HG03469 (cell line): ENCODE results near the gene COL9A2.
"Not testable (repeated sequence)": the region's sequence is repeated elsewhere in the genome, so short reads cannot be mapped to it uniquely, and the experiment has no call there.

Source experiments
- ATAC-seq: cut with Tn5 transposase; IDR thresholded peaks from one replicate; pipeline ENCODE4 v1.9.1; 2021; ENCODE audit warnings: mild to moderate bottlenecking, moderate library complexity, moderate number of reproducible peaks; ENCODE audit not compliant: unreplicated experiment

The COL9A2 gene

GRCh38 chr1:40316595-40317393, at the start of gene COL9A2:
Gene COL9A2 (minus strand): TSS chr1:40317286. CDS start chr1:40317197, 89 bp downstream.
- no peak for ATAC-seq

- no peak for ATAC-seq
These were observed 46.6 kb upstream of the COL9A2 start for GRCh38 chr1:40363721-40364120.

DNA sequence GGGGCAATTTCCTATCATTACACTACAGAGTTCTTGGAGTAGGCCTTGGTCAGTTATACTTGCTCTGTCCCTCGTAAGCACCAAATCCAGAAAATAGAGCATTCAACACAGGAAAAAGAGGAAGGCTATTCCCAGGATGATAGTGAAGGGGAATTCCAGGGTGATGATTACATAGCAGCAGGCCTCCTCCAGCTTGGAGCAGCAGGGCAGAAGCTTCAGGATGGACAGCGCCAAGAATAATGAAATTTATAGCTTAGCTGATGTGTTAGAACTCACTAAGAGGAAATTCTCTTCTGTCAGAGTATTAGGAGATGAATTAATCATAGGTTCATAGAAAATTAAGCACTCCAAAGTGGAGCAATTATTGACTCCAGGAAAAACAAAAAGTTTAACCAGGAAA, 45.6 kb upstream of the COL9A2 start:
- ATAC-seq: no peak

- no peak for ATAC-seq
These were observed 45.1 kb upstream of the COL9A2 start for GRCh38 chr1:40362199-40362598.

DNA sequence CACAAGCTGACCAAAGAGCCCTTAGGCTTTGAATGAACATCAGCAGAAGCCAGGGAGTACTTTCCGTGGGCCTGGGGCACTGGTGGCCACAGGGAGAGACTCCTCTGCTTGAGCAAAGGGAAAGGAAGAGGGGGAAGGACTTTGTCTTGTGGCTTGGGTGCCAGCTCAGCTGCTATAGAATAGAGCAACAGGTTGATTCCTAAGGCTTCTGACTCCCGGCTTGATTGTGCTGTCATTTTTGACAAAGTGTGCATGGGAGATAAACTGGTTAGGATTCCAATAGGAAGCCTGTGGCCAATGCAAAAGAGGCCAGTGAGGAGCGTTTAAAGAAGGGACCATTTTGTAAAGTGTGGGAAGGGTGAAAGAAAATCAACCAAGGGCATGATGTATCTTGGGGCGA, 44.6 kb upstream of the COL9A2 start:
- no peak for ATAC-seq

DNA sequence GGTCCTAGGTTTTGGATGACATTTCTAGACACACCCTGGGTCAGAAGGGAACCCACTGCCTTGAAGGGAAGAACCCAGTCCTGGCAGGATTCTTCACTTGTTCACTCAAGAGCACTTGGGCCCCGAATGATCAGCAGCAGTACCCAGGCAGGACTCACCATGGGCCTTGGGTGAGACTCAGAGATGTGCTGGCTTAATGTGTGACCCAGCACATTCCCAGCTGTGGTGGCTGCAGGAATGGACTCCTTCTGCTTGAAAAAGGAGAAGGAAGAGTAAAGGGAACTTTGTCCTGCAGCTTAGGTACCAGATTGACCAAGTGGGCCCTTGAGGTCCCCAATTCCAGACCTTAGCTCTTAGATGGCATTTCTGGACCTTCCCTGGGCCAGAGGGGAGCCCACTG, 44.1 kb upstream of the COL9A2 start:
- ATAC-seq: no peak

DNA sequence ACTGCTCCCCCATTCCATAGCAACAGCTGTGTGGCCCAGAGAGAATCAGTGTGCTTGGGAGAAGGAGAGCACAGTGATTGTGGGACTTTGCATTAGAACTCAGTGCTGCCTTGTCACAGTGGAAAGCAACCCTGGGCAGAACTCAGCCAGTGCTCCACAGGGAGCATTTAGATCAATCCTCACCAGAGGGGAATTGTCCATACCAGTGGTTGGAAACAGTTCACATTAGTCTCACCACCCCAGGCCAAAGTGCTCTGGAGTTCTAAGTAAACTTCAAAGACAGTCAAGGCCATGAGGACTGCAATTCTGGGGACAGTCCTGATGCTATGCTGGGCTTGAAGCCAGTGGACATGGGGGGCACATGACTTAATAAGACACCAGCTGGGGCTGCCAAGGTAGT, 43.5 kb upstream of the COL9A2 start:
- ATAC-seq: no peak

DNA sequence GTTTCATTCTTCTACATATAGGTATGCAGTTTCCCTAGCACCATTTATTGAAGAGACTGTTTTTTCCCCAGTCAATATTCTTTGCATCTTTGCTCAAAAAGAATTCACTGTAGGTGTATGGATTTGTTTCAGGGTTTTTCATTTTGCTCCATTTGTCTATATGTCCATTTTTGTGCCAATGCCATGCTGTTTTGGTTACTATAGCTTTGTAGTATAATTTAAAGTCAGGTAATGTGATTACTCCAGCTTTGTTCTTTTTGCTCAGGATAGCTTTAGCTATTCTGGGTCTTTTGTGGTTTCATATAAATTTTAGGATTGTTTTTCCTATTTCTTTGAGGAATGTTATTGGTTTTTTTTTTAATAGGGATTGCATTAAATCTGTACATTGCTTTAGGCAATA, 40.5 kb upstream of the COL9A2 start:
- ATAC-seq: no peak

- ATAC-seq: no peak
These were observed 36.0 kb upstream of the COL9A2 start for GRCh38 chr1:40353082-40353481.

DNA sequence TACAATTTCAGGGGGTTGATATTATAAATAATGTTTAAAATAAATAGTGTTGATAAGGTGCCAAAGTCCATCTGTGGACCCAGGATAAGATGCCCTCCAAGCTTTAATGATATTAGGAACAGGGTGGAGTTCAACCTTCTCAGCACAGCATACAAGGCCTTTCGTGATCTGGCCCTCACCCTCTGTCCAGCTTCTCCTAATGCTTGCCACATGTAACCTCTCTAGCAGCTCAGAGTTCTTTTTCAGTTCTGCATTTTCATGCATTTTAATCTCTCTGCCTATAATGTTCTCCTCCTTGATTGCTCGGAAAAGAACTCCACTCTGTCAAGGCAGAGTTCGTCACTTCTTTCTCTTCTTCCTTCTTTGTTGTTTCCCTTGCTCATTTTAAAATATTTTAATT, 35.0 kb upstream of the COL9A2 start:
- ATAC-seq: no peak

GRCh38 chr1:40351124-40351523, 34.0 kb upstream of the COL9A2 start:
- no peak for ATAC-seq

GRCh38 chr1:40350391-40350790, 33.3 kb upstream of the COL9A2 start:
- ATAC-seq: no peak

- ATAC-seq: no peak
These were observed 27.5 kb upstream of the COL9A2 start for GRCh38 chr1:40344597-40344996.

DNA sequence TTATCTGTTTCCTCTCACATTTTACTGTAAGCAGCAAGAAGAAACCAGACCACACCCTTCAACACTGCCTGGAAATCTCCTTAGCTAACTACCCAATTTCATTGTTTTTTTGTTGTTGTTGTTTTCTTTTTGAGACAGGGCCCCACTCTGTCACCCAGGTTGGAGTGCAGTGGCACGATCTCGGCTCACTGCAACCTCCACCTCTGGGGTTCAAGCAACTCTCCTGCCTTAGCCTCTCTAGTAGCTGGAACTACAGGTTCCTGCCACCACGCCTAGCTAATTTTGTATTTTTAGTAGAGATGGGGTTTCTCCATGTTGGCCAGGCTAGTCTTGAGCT, 25.3 kb upstream of the COL9A2 start:
- ATAC-seq: not testable (repeated sequence)

DNA sequence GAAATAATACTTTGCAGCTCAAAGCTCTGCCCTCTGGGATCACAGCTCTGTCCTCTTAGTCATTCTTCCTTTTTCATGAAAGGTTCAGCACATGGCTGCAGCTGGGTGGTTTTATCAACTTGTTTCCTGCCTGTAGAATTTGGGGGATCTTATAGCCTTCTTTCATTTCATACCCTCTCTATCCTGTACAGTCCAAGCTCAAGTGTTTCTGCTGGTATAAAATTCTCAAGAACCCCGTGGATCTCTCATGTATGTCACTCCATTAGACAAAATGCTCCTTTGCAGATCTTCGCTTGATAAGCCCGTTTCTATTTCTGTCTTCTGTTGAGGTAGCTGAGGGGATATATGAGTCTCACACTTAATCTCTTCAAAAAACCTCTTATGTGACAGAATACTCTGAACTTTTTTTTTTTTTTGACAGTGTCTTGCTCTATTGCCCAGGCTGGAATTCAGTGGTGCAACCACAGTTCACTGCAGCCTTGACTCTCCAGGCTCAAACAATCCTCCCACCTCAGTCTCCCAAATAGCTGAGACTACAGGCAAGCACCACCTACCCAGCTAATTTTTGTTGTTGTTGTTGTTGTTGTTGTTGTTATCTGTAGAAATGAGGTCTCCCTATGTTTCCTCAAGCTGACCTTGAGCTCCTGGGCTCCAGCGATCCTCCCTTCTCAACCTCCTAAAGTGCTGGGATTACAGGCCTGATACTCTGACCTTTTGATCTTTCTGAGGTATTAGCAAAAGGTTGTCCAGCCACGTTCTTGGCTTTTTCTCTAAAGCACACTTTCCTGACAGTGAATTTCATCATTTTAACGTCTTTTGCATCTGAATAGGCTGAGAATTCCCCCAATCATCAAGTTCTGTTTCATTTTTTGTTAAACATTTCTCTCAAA, 24.6 kb upstream of the COL9A2 start:
- no peak for ATAC-seq

- no peak for ATAC-seq
These were observed 22.6 kb upstream of the COL9A2 start for GRCh38 chr1:40339420-40340323.

DNA sequence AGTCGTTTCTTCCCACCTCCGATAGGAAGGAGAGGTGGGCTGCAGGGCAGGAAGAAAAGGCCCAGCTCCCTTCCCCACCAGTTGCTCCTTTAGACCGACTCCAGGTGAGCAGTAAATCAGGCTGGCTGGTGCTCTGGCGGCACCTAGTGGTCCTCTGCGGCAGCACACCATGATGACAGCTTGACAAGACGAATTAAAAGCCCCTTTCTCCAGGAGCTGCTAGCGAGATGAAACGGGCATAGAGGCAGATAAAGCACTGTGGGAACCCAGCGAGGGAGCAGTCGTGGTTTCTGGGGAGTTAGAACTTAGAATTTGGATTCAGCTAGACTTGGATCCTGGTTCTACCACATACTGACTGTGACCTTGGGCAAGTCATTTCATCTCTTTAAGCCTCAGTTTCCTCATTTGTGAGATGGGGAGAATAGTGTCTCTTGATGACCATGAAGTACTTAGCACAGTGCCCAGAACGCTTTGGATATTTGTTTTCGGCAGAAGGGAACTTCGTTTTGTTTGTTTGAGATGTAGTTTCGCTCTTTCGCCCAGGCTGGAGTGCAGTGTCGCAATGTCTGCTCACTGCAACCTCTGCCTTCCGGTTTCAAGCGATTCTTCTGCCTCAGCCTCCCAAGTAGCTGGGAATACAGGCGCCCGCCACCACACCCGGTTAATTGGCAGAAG, 21.8 kb upstream of the COL9A2 start:
- no peak for ATAC-seq

DNA sequence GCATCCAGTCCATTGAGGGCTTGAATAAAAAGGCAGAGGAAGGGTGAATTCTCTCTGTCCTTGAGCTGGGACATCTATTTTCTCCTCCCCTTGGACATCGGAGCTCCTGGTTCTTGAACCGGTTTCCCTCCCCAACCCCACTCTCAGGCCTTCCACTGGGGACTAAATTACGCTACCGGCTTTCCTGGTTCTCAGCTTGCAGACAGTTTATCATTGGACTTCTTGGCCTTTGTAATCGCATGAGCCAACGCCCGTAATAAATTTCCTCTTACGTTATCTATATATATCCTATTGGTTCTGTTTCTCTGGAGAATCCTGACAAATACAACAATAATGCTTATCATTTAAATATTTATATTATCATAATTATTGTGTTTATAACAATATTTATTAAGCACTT, 20.4 kb upstream of the COL9A2 start:
- ATAC-seq: no peak

- no peak for ATAC-seq
These were observed 15.6 kb upstream of the COL9A2 start for GRCh38 chr1:40332695-40333094.

DNA sequence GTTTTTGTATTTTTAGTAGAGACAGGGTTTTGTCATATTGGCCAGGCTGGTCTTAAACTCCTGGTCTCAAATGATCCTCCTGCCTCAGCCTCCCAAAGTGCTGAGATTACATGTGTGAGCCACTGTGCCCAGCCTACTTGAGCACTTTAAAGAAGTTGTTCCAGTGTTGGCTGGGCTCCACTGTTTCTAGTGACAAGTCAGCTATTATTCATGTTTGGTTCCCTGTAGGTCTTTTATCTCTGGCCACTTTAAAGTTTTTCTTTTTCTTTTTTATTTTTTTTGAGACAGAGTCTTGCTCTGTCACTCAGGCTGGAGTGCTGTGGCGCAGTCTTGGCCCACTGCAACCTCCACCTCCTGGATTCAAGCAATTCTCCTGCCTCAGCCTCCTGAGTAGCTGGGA, 14.3 kb upstream of the COL9A2 start:
- not testable (repeated sequence) for ATAC-seq
